Fibroblast of pulmonary artery (primary cell): ENCODE results near the gene NR1D2.

ENCODE experiments used
- DNase-seq: peaks from one replicate; pipeline ENCODE4 v3.0.0-alpha.2; 2010; ENCODE audit warnings: low read depth
- H3K4me3 ChIP-seq: replicated peaks from 2 replicates; pipeline ENCODE4 v1.5.1; 2011; ENCODE audit warnings: low read depth, mild to moderate bottlenecking, control low read depth, low read length, moderate library complexity
- TF ChIP-seq, protein P1 (sequence below): IDR thresholded peaks from 2 replicates; pipeline ENCODE4 v1.5.1; 2011; ENCODE audit warnings: mild to moderate bottlenecking, control low read depth, low read length, inconsistent platforms; ENCODE audit errors: missing control alignments

The NR1D2 gene

DNA sequence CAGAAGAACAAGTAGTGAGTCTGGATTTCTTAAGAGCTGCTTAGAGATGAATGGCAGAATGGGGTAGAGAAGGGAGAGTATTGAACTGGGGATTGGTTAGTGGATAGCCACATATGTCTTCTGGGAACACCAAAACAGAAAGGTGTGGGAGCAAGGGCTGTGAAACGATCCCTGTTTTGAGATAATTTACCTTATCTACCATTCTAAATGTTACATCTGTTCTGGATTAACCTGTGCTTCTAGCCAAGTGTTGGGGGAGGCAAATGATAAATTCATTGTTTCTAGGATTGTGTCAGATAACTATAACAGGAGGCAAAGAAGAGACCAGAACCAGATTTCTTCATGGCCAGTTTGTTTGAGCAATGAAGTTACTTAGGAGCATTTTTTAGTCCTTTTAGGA, 8.4 kb downstream of the NR1D2 start:
- DNase-seq = no peak
- TF ChIP-seq, protein P1, sequence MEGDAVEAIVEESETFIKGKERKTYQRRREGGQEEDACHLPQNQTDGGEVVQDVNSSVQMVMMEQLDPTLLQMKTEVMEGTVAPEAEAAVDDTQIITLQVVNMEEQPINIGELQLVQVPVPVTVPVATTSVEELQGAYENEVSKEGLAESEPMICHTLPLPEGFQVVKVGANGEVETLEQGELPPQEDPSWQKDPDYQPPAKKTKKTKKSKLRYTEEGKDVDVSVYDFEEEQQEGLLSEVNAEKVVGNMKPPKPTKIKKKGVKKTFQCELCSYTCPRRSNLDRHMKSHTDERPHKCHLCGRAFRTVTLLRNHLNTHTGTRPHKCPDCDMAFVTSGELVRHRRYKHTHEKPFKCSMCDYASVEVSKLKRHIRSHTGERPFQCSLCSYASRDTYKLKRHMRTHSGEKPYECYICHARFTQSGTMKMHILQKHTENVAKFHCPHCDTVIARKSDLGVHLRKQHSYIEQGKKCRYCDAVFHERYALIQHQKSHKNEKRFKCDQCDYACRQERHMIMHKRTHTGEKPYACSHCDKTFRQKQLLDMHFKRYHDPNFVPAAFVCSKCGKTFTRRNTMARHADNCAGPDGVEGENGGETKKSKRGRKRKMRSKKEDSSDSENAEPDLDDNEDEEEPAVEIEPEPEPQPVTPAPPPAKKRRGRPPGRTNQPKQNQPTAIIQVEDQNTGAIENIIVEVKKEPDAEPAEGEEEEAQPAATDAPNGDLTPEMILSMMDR = no peak

DNA sequence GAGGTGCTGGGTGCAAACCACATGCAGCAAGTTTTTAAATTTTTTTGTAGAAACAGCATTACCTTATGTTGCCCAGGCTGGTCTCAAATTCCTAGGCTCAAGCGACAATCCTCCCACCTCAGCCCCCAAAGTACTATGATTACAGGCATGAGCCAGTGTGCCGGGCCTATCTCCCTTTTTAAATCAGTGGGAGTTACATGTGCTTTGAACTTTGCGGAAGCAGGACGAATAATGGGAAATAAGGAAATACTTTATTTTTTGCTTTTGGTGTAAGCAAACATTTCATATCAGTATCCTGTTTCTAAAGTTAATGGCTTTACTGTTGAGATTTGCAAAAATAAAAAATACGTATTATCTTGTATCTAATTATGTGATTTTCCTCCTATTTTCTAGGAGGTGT, 9.1 kb downstream of the NR1D2 start:
- TF ChIP-seq, protein P1 = no peak
- no peak for DNase-seq
- no peak overlapping the region for H3K4me3 ChIP-seq

More for the DNA sequence above, 8.4 kb downstream of the NR1D2 start:
- H3K4me3 ChIP-seq = no peak overlapping the region

DNA sequence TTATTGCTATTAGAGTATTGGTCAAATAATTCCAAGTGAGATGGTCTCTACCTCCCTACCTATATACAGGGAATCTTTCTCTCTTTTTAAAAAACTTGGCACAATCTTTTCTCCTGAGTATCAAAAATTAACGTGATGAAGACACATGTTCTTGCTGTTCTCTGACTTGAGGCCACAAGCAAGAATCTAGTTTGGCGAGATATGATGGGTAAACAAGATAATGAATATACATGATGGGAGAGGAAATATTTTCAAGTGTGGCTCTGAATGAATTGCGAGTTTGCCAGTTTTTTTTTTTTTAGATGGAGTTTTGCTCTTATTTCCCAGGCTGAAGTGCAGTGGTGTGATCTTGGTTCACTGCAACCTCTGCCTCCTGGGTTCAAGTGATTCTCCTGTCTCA, 11.6 kb downstream of the NR1D2 start:
- DNase-seq = no peak
- H3K4me3 ChIP-seq = no peak overlapping the region
- TF ChIP-seq, protein P1 = no peak

DNA sequence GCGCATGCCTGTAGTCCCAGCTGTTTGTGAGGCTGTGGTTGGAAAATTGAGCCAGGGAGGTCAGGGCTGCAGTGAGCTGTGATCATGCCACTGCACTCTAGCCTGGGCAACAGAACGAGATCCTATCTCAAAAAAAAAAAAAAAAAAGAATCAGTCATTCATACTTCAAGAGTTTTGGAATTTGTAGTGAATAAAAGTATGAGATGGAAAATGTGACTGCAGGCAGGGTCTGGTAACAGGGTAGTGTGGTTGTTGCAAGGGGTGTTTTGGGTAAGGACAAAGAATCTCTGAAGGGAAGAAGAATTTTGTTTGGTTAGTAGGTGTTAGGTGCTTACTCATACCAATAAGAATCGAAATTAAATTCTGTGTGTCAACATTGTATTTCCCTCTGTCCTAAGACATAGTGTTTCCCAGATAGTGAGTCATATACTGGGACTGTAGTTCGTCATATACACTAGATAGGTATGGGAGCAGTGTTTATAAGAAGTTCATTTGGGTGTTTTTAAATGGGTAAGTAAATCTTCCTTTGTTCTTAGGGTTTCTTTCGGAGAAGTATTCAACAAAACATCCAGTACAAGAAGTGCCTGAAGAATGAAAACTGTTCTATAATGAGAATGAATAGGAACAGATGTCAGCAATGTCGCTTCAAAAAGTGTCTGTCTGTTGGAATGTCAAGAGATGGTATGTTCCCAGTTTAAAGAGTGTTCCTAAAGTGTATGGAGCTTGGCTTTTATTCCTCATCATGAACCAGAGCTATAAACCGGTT, 14.2 kb downstream of the NR1D2 start:
- H3K4me3 ChIP-seq = no peak overlapping the region
- DNase-seq = peak; percentile 83
- TF ChIP-seq, protein P1 = no peak

DNA sequence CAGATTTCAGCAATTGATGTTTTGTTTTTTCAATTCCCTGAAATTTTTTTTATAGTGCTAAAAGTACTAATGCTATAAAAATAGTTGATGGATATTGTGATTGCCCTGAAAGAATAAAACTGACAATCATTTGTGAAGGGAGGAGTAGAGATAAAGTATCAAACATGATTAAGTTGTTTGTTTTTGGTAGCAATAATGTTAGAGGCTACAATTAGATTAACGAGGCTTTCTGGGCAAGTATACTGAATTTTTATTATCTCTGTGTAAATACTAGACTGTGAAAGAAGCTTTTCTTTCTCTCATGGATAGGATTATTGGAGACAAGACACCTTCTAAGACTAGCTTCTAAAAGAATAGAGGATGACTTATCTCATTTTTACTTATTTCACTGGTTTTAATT, 15.6 kb downstream of the NR1D2 start:
- TF ChIP-seq, protein P1 = no peak
- no peak overlapping the region for H3K4me3 ChIP-seq
- no peak for DNase-seq

DNA sequence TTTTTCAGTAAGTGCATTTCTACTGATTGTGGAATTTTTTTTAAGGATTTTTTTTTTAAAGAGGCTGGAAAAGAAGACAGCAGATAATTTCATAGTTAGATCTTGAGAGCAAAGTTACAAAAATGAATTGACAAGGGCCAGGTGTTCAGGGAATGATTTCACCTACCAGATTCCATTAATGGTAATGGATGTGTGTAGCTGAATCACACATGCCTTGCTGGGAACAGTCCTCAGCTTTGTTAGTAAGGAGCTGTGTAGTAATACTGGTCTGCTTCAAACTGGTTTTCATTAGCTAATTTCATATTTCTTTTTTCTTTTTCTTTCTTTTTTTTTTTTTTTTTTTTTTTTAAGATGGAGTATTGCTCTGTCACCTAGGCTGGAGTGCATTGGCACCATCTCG, 16.0 kb downstream of the NR1D2 start:
- DNase-seq = no peak
- TF ChIP-seq, protein P1 = no peak
- H3K4me3 ChIP-seq = no peak overlapping the region

DNA sequence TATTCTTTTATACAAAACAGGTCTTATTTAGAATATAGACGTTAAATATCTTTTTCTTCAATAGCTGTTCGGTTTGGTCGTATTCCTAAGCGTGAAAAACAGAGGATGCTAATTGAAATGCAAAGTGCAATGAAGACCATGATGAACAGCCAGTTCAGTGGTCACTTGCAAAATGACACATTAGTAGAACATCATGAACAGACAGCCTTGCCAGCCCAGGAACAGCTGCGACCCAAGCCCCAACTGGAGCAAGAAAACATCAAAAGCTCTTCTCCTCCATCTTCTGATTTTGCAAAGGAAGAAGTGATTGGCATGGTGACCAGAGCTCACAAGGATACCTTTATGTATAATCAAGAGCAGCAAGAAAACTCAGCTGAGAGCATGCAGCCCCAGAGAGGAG, 16.8 kb downstream of the NR1D2 start:
- TF ChIP-seq, protein P1 = no peak
- no peak overlapping the region for H3K4me3 ChIP-seq
- no peak for DNase-seq
